Measurements from ENCODE around the gene FAM151B. TPM values are rescaled to one million over a fixed set of nuclear protein-coding genes. Genes with fewer than 3 reads are reported as not detected.
A peak's percentile ranks its signal among the peaks of the same experiment; 100 is the strongest.

FAM151B gene
- total and polyA plus RNA-seq, 2 of the 8 experiments (the other 6 are each of a cell fraction or from before 2014, with no cell fraction given) = 0.62 to 1.1 TPM

GRCh38 chr5:80491296-80491695 is 3.4 kb downstream of the FAM151B start:
- Histone ChIP-seq H2BK20ac (ENCODE audit: low read length) (peak overlapping the region; percentile 92; the same call in 1 of the 2 replicates), H3K23ac (ENCODE audit: insufficient read length) (no peak overlapping the region), H2BK5ac (ENCODE audit: low read depth, low read length) (peak overlapping the region; percentile 46; the same call in 1 of the 2 replicates), H3K23me2 (ENCODE audit: low read depth, low read length) (peaks cover 5% of the 10 kb centered on the region), H3K9ac (replicated peaks in 1 of 4; ENCODE audit: extremely low read depth in 1 of 4, low read depth in 3 of 4, low read length in 3 of 4) (no peak overlapping the region; a peak in 1 of 7 replicates), H2BK12ac (ENCODE audit: low read depth, low read length) (peak overlapping the region; percentile 88), H4K5ac (ENCODE audit: insufficient read length, low read depth, low read length) (no peak overlapping the region), H3K9me3 (ENCODE audit: insufficient read depth in 2 of 2, low read depth in 1 of 2, low read length in 1 of 2) (no peaks in the 10 kb centered on the region), H3K4me3 (ENCODE audit: extremely low read depth in 1 of 4, insufficient read depth in 2 of 4, low read depth in 3 of 4, low read length in 4 of 4) (no peak overlapping the region), H3K4ac (replicated peaks; ENCODE audit: insufficient read length, low read depth, low read length) (no peak overlapping the region), H3K14ac (ENCODE audit: insufficient read length) (no peak overlapping the region), H3K36me3 (ENCODE audit: control insufficient read depth in 2 of 4, insufficient read depth in 4 of 4, low read length in 3 of 4) (no peaks in the 10 kb centered on the region), H3K56ac (replicated peaks; ENCODE audit: insufficient read length, low read depth, low read length) (no peak overlapping the region), H2BK120ac (replicated peaks; ENCODE audit: low read depth, low read length) (no peak overlapping the region), H3K79me1 (ENCODE audit: low read depth, low read length) (no peaks in the 10 kb centered on the region), H4K8ac (ENCODE audit: extremely low read depth, insufficient read depth, low read length) (no peak overlapping the region), H3K4me1 (replicated peaks in 1 of 4; ENCODE audit: control insufficient read depth in 3 of 4, insufficient read depth in 4 of 4, low read length in 3 of 4) (peaks cover 0 to 21% (median 10%) of the 10 kb centered on the region in 4 experiments; a peak in 5 of 7 replicates), H2AK5ac (ENCODE audit: low read depth, low read length) (no peak overlapping the region; the same call in 1 of the 2 replicates), H3K27me3 (replicated peaks in 1 of 4; ENCODE audit: control insufficient read depth in 3 of 4, extremely low read depth in 1 of 4, insufficient read depth in 3 of 4, low read length in 3 of 4) (no peaks in the 10 kb centered on the region), H2AFZ (ENCODE audit: low read length) (no peak overlapping the region), H3K79me2 (ENCODE audit: control insufficient read depth in 1 of 2, insufficient read depth in 2 of 2, low read length in 2 of 2) (no peaks in the 10 kb centered on the region), H3K18ac (ENCODE audit: extremely low read depth, low read length) (peak overlapping the region; percentile 54; the same call in 1 of the 2 replicates), H4K91ac (replicated peaks; ENCODE audit: insufficient read length, low read length) (peak overlapping the region; percentile 5), H2BK15ac (ENCODE audit: low read length) (peak overlapping the region; percentile 53), H4K20me1 (replicated peaks in 1 of 2; ENCODE audit: control insufficient read depth in 1 of 2, insufficient read depth in 2 of 2, low read length in 2 of 2) (no peaks in the 10 kb centered on the region), H3K27ac (ENCODE audit: low read depth, low read length) (no peak overlapping the region), H3K4me2 (ENCODE audit: insufficient read depth in 1 of 2, low read depth in 2 of 2, low read length in 2 of 2) (no peak overlapping the region)
- TF ChIP-seq CHD2 (IDR thresholded peaks at IDR 0.05; ENCODE audit: low read length) (no peak), TEAD4 (IDR thresholded peaks at IDR 0.05; ENCODE audit: low read depth, low read length) (no peak), PHF8 (conservative IDR thresholded peaks at IDR 0.05; ENCODE audit: low read depth, low read length) (no peak), CBX5 (IDR thresholded peaks at IDR 0.05; ENCODE audit: low read depth, low read length) (no peak), GTF2F1 (IDR thresholded peaks at IDR 0.05; ENCODE audit: borderline replicate concordance, low read depth, low read length) (no peak), EP300 (IDR thresholded peaks at IDR 0.05; ENCODE audit: borderline replicate concordance in 1 of 2, low read depth in 2 of 2, low read length in 2 of 2) (no peak), CEBPB (IDR thresholded peaks at IDR 0.05; ENCODE audit: low read depth, low read length) (no peak)
- TF ChIP-seq, protein P1, sequence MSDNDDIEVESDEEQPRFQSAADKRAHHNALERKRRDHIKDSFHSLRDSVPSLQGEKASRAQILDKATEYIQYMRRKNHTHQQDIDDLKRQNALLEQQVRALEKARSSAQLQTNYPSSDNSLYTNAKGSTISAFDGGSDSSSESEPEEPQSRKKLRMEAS (IDR thresholded peaks at IDR 0.05) = no peak
- WGBS, 2 experiments (ENCODE audit: extremely low coverage in 1 of 2, insufficient coverage in 1 of 2, insufficient read length in 1 of 2, insufficient replicate concordance in 2 of 2, low coverage in 1 of 2, low lambda C conversion rate in 2 of 2, missing lambda C conversion rate in 1 of 2) = 95% methylated on average over 3 of the region's 3 CpGs; no CpG with 5 or more reads in 1 of the 2 experiments
- DNase-seq (ENCODE audit: low read depth in 1 of 2, low spot score in 2 of 2) = no peak
- FAIRE-seq = no peak
- CTCF ChIA-PET (ENCODE audit: partially characterized antibody) = interaction anchor here (0.7 to 2.2 kb wide), 2 partner anchors 10 to 78 kb away, joined by 3 to 5 read pairs; no protein-coding TSS in a partner anchor
- POLR2A ChIA-PET (ENCODE audit: partially characterized antibody) = interaction anchor here (0.7 to 1.3 kb wide), 2 partner anchors 12 to 22 kb away, joined by 3 to 5 read pairs; no protein-coding TSS in a partner anchor
